Suppressor macrophage treated with lipopolysaccharide for 4 hours (primary cell): ENCODE measurements around the gene CLEC2B.
A peak's percentile ranks its signal among the peaks of the same experiment; 100 is the strongest.

ENCODE experiments used
- DNase-seq: peaks from one replicate; pipeline ENCODE4 v3.0.0-alpha.2; 2020

The CLEC2B gene

DNA sequence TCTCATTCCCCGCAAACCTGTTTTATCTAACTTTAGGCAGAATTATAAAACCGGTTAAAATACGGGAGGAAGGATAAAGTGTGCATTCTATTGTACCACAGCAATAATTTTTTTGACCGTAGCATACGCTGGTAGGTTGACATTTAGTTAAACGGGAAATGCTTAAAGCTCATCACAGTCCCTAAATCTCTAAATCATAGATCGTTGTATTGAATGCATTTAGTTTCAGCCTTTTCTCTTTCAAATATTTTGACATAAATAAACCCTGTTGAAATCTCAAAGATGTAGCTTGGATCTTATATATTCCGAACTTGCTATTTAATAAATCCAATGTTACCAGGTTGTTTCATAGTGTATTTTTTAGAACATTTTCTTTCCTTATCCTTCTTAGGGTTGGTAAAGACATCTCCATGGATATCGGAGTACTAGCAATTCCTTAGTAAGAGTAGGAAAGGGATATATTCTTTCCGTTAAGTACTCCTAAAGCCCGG is 798 bp downstream of the CLEC2B start:
- peak; percentile 43 for DNase-seq

DNA sequence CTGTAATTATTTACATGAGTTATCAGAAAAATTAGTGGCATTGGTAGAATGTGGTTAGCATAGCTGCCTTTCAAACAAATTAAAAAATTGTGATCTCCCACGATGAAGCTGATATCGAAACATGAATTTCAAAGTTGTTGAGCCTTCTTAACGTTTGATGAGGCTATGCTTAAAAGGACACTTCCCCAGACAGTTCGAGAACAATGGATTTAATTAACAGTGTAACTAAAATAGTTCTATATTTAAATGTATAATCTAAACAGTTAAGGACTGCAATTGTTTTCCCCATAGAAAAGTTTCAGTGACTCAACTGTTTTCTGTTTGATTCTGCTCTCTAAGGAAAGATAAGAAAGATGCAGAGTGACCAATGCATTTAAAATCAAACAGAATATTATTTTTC is 1.6 kb downstream of the CLEC2B start:
- DNase-seq: peak; percentile 19

GRCh38 chr12:9866860-9867269 is 2.3 kb downstream of the CLEC2B start:
- DNase-seq: peak; percentile 5

- DNase-seq: peak; percentile 41
Measured at GRCh38 chr12:9864913-9865675, 4.1 kb downstream of the CLEC2B start.

DNA sequence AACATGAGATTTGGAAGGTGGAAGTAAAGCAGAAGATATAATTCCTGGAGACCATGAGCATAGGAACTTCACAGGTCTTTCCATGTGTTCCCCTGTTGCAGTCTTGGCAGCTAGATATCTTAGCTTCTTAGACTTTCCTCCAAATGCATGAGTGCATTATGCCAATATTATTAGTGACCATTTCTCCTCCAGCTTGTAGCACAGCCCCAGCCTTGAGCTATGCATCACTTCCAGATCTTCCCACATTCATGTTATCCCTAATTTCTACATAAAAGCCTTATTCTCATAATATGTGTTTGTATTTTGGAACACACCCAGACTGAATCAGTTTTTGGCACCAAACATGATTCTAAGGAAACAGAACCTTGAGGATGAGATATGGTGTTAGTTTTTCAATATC is 11.0 kb downstream of the CLEC2B start:
- no peak for DNase-seq

DNA sequence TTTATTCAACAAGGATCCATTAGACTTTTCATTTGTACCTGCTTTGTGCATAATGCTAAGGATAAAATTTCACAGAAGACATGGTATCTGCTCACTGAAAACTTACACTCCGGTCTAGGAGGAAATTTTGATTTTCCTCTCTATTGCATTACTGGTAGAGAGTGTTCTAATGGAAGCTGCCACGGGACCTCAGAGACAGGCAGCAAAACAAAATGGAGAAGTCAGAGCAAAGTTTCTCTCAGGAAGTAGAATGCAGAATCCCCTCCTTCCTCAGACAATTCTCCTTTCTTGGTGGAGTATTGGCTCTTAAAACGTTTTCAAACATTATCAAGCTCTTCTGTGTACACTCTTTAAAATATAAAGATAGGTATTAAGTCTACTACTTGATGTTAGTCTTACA is 12.3 kb downstream of the CLEC2B start:
- peak; percentile 23 for DNase-seq

DNA sequence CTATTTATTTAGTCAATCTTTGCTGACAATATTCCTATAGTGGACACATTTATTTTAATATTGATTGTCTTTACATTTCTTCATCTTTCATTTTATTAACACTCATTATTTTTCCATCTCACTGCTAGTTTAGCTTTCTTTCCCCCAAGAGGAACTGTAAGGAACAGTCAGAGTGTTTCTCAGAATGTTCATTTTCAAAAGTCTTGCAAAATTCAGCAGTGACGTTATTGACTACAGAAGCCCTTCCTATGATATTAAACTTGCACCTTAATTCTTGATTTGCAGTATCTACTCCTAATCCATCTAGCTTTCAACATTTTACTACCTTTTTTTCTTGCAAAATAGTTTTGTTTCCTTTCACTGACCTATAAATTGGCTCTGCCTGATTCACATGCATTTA is 13.0 kb downstream of the CLEC2B start:
- peak; percentile 68 for DNase-seq

DNA sequence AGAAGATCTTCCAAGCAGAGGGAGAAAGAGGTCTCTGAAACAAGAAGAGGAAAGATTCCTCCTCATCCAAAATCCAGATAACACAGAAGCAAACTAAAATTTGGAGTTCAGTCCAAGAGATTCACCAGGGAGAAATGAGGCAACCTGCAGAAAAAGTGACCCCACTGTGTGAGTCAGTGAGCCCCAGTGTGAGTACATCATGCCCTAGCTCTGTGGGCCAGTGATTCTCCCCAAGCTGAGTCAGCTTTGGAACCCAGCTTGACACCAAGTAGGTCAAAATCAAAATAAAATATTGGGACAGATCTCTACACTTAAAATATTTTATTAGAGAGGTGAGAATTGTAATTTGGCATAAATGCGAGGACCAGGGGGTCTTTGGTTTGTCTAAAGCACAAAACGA is 17.2 kb downstream of the CLEC2B start:
- DNase-seq: no peak

- DNase-seq: no peak
Measured at GRCh38 chr12:9851050-9851449, 18.1 kb downstream of the CLEC2B start.

DNA sequence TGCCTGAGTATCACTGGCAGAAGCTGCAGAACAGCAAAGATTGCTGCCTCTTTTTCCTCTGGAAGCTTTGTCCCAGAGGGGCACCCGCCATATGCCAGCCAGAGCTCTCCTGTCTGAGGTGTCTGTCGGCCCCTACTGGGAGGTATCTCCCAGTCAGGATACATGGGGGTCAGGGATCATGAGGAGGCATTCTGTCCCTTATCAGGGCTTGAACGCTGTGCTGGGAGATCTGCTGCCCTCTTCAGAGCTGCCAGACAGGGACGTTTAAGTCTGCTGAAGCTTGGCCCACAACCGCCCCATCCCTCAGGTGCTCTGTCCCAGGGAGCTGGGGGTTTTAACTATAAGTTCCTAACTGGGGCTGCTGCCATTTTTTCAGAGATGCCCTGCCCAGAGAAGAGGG is 20.3 kb downstream of the CLEC2B start:
- DNase-seq: no peak

DNA sequence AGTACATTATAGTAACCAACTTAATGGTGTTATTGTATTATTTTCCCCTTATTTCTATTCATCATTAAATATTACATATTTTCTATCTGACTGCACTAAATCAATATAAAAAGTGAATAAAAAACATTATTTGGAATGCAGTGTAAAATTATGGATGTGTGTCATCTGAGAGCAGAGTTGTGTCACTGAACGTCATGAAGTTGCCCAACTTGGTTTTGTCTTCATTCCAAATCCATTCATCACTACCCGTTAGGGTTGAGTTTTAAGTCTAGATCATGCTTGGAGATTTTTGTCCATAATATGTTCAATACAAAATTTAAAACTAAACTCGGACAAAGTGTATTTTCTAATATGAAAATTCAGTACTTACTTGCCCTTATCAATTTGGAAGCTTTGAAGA is 25.7 kb downstream of the CLEC2B start:
- DNase-seq: no peak

GRCh38 chr12:9831720-9832119 is 37.4 kb downstream of the CLEC2B start:
- DNase-seq: no peak

- DNase-seq: no peak
Measured at GRCh38 chr12:9829982-9830381, 39.2 kb downstream of the CLEC2B start.

DNA sequence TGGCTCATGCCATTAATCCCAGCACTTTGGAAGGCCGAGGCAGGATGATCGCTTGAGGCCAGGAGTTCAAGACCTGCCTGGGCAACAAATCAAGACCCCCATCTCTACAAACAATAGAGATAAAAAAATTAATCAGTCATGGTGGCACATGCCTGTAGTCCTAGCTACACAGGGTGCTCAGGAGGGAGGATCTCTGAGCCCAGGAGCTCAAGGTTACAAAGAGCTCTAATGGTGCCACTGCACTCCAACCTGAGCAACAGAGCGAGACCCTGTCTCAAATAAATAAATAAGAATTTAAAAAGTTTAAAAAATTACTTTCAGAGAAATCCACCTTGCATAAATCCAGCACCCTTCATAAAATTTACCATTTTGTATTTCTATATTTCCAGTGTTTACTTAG is 39.7 kb downstream of the CLEC2B start:
- no peak for DNase-seq

GRCh38 chr12:9827209-9827888 is 41.8 kb downstream of the CLEC2B start, which contains the start of gene KLRF1:
TSS of gene KLRF1 (plus strand) at chr12:9827481. CDS start at chr12:9827545, 64 bp downstream.
- DNase-seq: no peak

DNA sequence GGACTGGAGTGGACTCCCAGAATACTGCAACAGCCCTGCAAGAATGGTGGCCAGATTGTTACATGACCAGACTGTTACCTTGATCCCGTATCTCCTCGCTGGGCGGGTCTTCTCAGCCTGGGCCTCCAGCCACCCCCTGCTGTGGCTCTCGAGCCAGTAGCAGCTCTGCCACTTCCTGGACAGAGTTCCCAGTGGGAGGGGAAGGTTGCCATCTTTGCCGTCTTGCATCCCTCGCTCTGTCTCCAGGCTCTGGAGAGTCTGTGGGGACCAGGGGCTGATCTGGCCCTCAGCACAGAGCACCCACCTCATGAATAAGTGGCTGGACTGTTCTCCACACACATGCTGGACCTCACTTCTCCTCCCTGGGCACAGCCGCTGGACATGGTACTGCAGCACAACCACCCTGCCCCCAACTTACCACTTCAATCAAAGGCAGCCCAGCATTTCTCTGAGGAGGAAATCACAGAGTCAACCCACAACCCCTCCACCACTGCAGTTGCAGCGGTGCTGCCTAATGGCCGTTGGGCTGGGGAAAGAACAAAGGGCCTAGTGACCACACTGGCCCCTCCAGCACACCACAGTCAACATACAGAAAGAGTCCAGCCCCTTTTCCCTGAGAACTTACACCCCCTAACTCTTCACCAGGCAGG is 48.7 kb downstream of the CLEC2B start:
- DNase-seq: no peak

- DNase-seq: peak; percentile 83
Measured at GRCh38 chr12:9813821-9814798, 55.0 kb downstream of the CLEC2B start.

DNA sequence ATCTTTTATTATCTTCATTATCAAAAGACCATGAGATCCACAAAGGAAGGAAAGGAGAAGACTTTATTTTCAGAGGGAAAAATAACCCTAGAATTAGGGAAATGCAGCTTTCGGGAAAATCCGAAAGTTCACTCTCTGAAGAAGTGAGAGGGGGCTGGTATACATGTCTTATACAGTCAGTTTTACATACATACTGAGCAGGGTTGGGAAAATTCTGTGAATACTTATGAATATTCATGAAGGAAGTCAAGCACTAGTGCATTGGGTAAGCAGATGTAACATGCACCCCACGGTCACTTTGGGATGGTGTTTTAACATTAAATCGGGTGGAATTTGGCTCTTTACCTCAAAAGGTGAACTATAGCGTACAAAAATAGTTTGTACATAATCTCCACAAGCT is 57.5 kb downstream of the CLEC2B start:
- DNase-seq: no peak

DNA sequence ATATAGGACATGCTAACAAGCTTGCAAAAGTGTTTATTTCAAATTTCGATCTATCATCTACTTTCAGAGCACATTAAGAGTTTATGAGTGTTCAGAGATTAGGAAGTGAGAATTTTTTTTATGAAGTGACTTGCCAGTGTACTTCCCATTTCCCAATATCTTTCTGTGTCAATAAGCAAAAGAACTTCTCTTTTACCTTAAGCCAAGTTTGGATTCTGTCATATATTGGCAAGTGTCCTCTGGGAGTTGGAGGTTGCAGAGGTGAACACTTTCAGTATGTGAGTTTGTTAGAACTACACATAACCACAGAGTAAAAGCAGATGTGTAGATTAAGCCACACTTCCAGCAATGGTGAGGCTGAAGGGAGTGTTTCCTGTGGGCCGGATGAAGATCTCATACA is 58.5 kb downstream of the CLEC2B start:
- DNase-seq: peak; percentile 81

- peak; percentile 19 for DNase-seq
Measured at GRCh38 chr12:9809866-9810265, 59.3 kb downstream of the CLEC2B start.

GRCh38 chr12:9809338-9809737 is 59.8 kb downstream of the CLEC2B start:
- no peak for DNase-seq

GRCh38 chr12:9808504-9808903 is 60.6 kb downstream of the CLEC2B start:
- DNase-seq: peak; percentile 52

DNA sequence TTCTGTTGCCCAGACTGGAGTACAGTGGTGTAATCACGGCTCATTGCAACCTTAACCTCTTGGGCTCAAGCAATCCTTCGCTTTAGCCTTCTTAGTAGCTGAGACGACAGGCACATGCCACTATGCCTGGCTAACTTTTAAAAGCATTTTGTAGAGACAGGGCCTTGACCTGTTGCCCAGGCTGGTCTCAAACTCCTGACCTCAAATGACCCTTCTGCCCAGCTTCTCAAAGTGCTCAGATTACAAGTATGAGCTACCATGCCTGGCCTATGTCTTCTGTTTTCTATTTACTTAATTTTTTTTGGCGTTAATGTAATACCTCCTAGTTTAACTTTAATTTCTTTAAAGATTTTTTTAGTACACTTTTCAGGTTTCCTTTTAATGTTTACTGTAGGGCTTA is 62.4 kb downstream of the CLEC2B start:
- no peak for DNase-seq
